B cell (primary cell): Measurements from ENCODE around the gene KRTAP4-6. TPM values are rescaled to one million over a fixed set of nuclear protein-coding genes. Genes with fewer than 3 reads are reported as not detected.
"Not testable (repeated sequence)": the region's sequence is repeated elsewhere in the genome, so short reads cannot be mapped to it uniquely, and the experiment has no call there.

ENCODE experiments used
- ATAC-seq: fragments of 200-7000 bp; cut with Tn5 transposase; one replicate; pipeline ENCODE4 v1.10.0; 2021; ENCODE audit warnings: low read depth, mild to moderate bottlenecking, moderate number of reproducible peaks, moderate library complexity
- CTCF ChIA-PET: fragments of 350-600 bp; sonication (Branson Sonifier 250); formaldehyde crosslinking; loops from one replicate; lab custom pipeline; 2021; ENCODE audit warnings: antibody characterized with exemption, inconsistent platforms; lab: Charles Lee
- POLR2A ChIA-PET: fragments of 350-600 bp; sonication (Branson Sonifier 250); formaldehyde crosslinking; loops from one replicate; lab custom pipeline; 2021; ENCODE audit warnings: antibody characterized with exemption; lab: Charles Lee
- DNase-seq: peaks from one replicate; pipeline ENCODE4 v3.0.0; 2013
- H2AFZ ChIP-seq: 2 replicates; pipeline ENCODE4 v1.6.1; 2012; ENCODE audit warnings: mild to moderate bottlenecking, low read depth, low read length; ENCODE audit not compliant: insufficient read depth, poor library complexity, severe bottlenecking
- H3K27ac ChIP-seq, 2 donors: 1 replicate in 1 of 2; 2 replicates in 1 of 2; pipeline ENCODE4 v1.5.1; 2012 to 2013; ENCODE audit warnings: low read length in 2 of 2, mild to moderate bottlenecking in 2 of 2, moderate library complexity in 1 of 2
- H3K27me3 ChIP-seq, 4 experiments: fragments of 200-600 bp in 1 of 4; sonication (generic) in 1 of 4; replicated peaks in 1 of 4; 1 replicate in 2 of 4; 2 replicates in 2 of 4; pipeline versions ENCODE4 v1.6.1 to v1.7.0; 2013 to 2016; ENCODE audit warnings: low read length in 3 of 4, mild to moderate bottlenecking in 2 of 4, mixed read lengths in 1 of 4, moderate library complexity in 1 of 4; ENCODE audit not compliant: insufficient read depth in 4 of 4, control insufficient read depth in 3 of 4; ENCODE audit errors: control extremely low read depth in 1 of 4
- H3K36me3 ChIP-seq, 2 experiments: replicated peaks in 1 of 2; 1 replicate in 1 of 2; 2 replicates in 1 of 2; pipeline versions ENCODE4 v1.6.1 to v1.7.1; 2013; ENCODE audit warnings: low read length in 1 of 2; ENCODE audit not compliant: insufficient read depth in 2 of 2, control insufficient read depth in 1 of 2; ENCODE audit errors: control extremely low read depth in 1 of 2, extremely low read depth in 1 of 2
- H3K4me1 ChIP-seq, 2 donors: fragments of 200-600 bp in 1 of 2; sonication (generic) in 1 of 2; 1 replicate in 1 of 2; 2 replicates in 1 of 2; pipeline versions ENCODE4 v1.5.1 to v1.6.1; 2013 to 2017; ENCODE audit warnings: low read length in 2 of 2; ENCODE audit not compliant: control insufficient read depth in 2 of 2, insufficient read depth in 2 of 2
- H3K4me2 ChIP-seq: replicated peaks from 2 replicates; pipeline ENCODE3; 2012; ENCODE audit warnings: mild to moderate bottlenecking, low read depth, low read length; ENCODE audit not compliant: poor library complexity, severe bottlenecking
- H3K4me3 ChIP-seq, 5 experiments: fragments of 200-600 bp in 1 of 5; sonication (generic) in 1 of 5; 1 replicate in 3 of 5; 2 replicates in 2 of 5; pipeline versions ENCODE4 v1.5.1 to v1.7.0; 2011 to 2016; ENCODE audit warnings: low read length in 4 of 5, mild to moderate bottlenecking in 4 of 5, low read depth in 2 of 5, control low read depth in 1 of 5, moderate library complexity in 1 of 5; ENCODE audit not compliant: insufficient read depth in 1 of 5; ENCODE audit errors: control extremely low read depth in 1 of 5, extremely low read depth in 1 of 5
- H3K79me2 ChIP-seq: fragments of 200-600 bp; sonication (generic); one replicate; pipeline ENCODE4 v1.6.0; 2016; ENCODE audit warnings: low read length; ENCODE audit not compliant: control insufficient read depth, insufficient read depth
- H3K9ac ChIP-seq: fragments of 200-600 bp; sonication (generic); 2 replicates; pipeline ENCODE4 v1.6.1; 2017; ENCODE audit warnings: mild to moderate bottlenecking, low read length, moderate library complexity
- H3K9me3 ChIP-seq, 3 donors: one replicate each; pipeline versions ENCODE4 v1.6.1 to v1.7.1; 2013; ENCODE audit warnings: low read length in 2 of 3; ENCODE audit not compliant: control insufficient read depth in 2 of 3, insufficient read depth in 1 of 3; ENCODE audit errors: control extremely low read depth in 1 of 3
- H4K20me1 ChIP-seq: 2 replicates; pipeline ENCODE4 v1.6.0; 2012; ENCODE audit warnings: mild to moderate bottlenecking, low read length; ENCODE audit not compliant: insufficient read depth, control insufficient read depth, poor library complexity, severe bottlenecking
- H3K27ac Mint-ChIP-seq: one replicate; pipeline ENCODE4 v1.8.0; 2021; ENCODE audit warnings: mixed read lengths
- H3K27me3 Mint-ChIP-seq: one replicate; pipeline ENCODE4 v1.8.0; 2021; ENCODE audit warnings: mixed read lengths
- H3K4me1 Mint-ChIP-seq: one replicate; pipeline ENCODE4 v1.8.0; 2021; ENCODE audit warnings: mixed read lengths
- H3K4me3 Mint-ChIP-seq: one replicate; pipeline ENCODE4 v1.8.0; 2021; ENCODE audit warnings: mixed read lengths
- H3K9me3 Mint-ChIP-seq: one replicate; pipeline ENCODE4 v1.8.0; 2022; ENCODE audit warnings: mixed read lengths; ENCODE audit not compliant: insufficient read depth
- CTCF ChIP-seq: fragments of 200-600 bp; IDR thresholded peaks from one replicate; pipeline ENCODE4 v1.8.0; 2022; ENCODE audit warnings: antibody characterized with exemption, mild to moderate bottlenecking
- EZH2 ChIP-seq: IDR thresholded peaks from 2 replicates; pipeline ENCODE4 v1.6.1; 2012; ENCODE audit warnings: borderline replicate concordance, low read depth, mild to moderate bottlenecking, moderate library complexity, low read length; ENCODE audit not compliant: insufficient read depth, poor library complexity, severe bottlenecking
- WGBS: methylation state at CpG from one replicate; pipeline ENCODE4 v1.1.5; 2013; ENCODE audit warnings: missing lambda C conversion rate; ENCODE audit not compliant: insufficient coverage; 5-methylcytosine and 5-hydroxymethylcytosine counted together
- intact Hi-C: fragments of 100-400 bp; cut with micrococcal nuclease; formaldehyde crosslinking; loops from one replicate; pipeline ENCODE4 v1.10.0; 2022
- polyA plus RNA-seq: library from polyadenylated mRNA; depleted of rRNA; stranded (reverse); fragments of >200 nt; gene quantifications from 2 replicates; pipeline ENCODE4 v1.2.3, GENCODE V29; 2012
- total RNA-seq, 2 donors: library from RNA; stranded (reverse); fragments of 120-200 nt in 1 of 2; gene quantifications; 1 replicate in 1 of 2; 2 replicates in 1 of 2; pipeline versions ENCODE4 v1.2.3 to v1.2.4, GENCODE V29; 2013 to 2022

KRTAP4-6 gene
- total and polyA plus RNA-seq, 2 donors (not counting 1 experiment from before 2014, with no cell fraction given): not detected

- no peak for DNase-seq
- Mint-ChIP-seq H3K27me3 (peaks cover 8% of the 10 kb centered on the region), H3K9me3 (no peaks in the 10 kb centered on the region), H3K4me1 (peaks cover 40% of the 10 kb centered on the region), H3K27ac (no peak overlapping the region), H3K4me3 (no peak overlapping the region)
- Histone ChIP-seq H3K9ac (no peak overlapping the region), H3K4me1 (peaks cover 56 to 71% of the 10 kb centered on the region in 2 donors), H3K4me3 (no peak overlapping the region), H3K27ac (peak overlapping the region in 1 of 2 donors; percentile 20), H3K27me3 (no peaks in the 10 kb centered on the region), H3K79me2 (no peaks in the 10 kb centered on the region), H2AFZ (no peak overlapping the region), H3K36me3 (no peaks in the 10 kb centered on the region), H4K20me1 (no peaks in the 10 kb centered on the region), H3K4me2 (no peak overlapping the region), H3K9me3 (peaks cover 0 to 13% (median 7%) of the 10 kb centered on the region in 3 donors)
- ATAC-seq: no peak
- TF ChIP-seq CTCF (no peak), EZH2 (no peak)
- intact Hi-C loops: loop anchor here (5.0 kb wide), 1 partner anchor 59 kb away; the partner anchor contains the start of gene KRTAP4-2
- POLR2A ChIA-PET: no interaction called here
- no CpG with 5 or more reads among the region's 4 CpGs for WGBS
- CTCF ChIA-PET: no interaction called here
These were observed 21.6 kb downstream of the KRTAP4-6 start for GRCh38 chr17:41118721-41119120.

GRCh38 chr17:41117846-41118386 is 22.4 kb downstream of the KRTAP4-6 start, which contains the start of gene KRTAP4-11:
TSS of gene KRTAP4-11 (minus strand) at chr17:41118373. CDS start at chr17:41118315, 58 bp downstream.
- H4K20me1 ChIP-seq, H3K4me3 ChIP-seq, H2AFZ ChIP-seq, H3K4me2 ChIP-seq, ATAC-seq, H3K36me3 ChIP-seq, H3K27me3 Mint-ChIP-seq, DNase-seq, H3K79me2 ChIP-seq, H3K4me3 Mint-ChIP-seq, H3K9me3 Mint-ChIP-seq, CTCF ChIA-PET, POLR2A ChIA-PET, H3K9ac ChIP-seq, H3K27me3 ChIP-seq: not testable (repeated sequence)
- 86% methylated on average over 9 of the region's 10 CpGs for WGBS
- Histone ChIP-seq H3K9me3 (peaks cover 0 to 13% (median 7%) of the 10 kb centered on the region in 3 donors), H3K4me1 (peaks cover 50 to 63% of the 10 kb centered on the region in 2 donors), H3K27ac (peak within 1 kb of the TSS; percentile 67 to 76)
- intact Hi-C loops: loop anchor here (5.0 kb wide), 1 partner anchor 59 kb away; the partner anchor contains the start of gene KRTAP4-2
- peaks cover 34% of the 10 kb centered on the region for H3K4me1 Mint-ChIP-seq
- peak within 1 kb of the TSS; percentile 42 for H3K27ac Mint-ChIP-seq
